ENCODE measurements around the gene CUX1. TPM values are rescaled to one million over a fixed set of nuclear protein-coding genes. Genes with fewer than 3 reads are reported as not detected.

CUX1 gene
- total RNA-seq, 1 experiment from 2014 or later: 64.3 TPM

DNA sequence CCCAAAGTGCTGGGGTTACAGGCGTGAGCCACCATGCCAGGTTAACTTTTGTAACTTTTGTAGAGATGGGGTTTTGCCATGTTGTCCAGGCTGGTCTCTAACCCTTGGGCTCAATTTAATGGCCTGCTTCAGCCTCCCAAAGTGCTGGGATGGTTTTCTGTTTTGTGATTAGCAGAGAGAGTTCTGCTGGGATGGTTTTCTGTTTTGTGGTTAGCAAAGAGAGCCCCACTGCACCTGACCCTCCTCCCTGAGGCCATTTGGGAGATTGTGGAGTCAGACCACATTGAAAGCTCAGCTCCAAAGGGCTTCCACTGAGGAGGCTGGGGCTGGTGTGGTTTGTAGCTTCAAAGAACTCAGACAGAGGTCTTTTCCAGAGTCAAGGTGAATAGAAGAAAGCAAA lies 29.6 kb upstream of the CUX1 start:
- CTCF ChIA-PET: no interaction called here
- TF ChIP-seq RORB (CRISPR knock-in tag; IDR thresholded peaks at IDR 0.05) (no peak), JAZF1 (CRISPR knock-in tag; IDR thresholded peaks at IDR 0.05) (no peak), GTF2I (CRISPR knock-in tag; conservative IDR thresholded peaks at IDR 0.05) (no peak), OVOL2 (CRISPR knock-in tag; IDR thresholded peaks at IDR 0.05; ENCODE audit: borderline replicate concordance) (no peak), NFE2L1 (CRISPR knock-in tag; IDR thresholded peaks at IDR 0.05) (no peak), FOXK1 (CRISPR knock-in tag; IDR thresholded peaks at IDR 0.05) (no peak), GRHL2 (CRISPR knock-in tag; IDR thresholded peaks at IDR 0.05; ENCODE audit: insufficient replicate concordance, severe bottlenecking) (no peak)
- TF ChIP-seq, protein P1, sequence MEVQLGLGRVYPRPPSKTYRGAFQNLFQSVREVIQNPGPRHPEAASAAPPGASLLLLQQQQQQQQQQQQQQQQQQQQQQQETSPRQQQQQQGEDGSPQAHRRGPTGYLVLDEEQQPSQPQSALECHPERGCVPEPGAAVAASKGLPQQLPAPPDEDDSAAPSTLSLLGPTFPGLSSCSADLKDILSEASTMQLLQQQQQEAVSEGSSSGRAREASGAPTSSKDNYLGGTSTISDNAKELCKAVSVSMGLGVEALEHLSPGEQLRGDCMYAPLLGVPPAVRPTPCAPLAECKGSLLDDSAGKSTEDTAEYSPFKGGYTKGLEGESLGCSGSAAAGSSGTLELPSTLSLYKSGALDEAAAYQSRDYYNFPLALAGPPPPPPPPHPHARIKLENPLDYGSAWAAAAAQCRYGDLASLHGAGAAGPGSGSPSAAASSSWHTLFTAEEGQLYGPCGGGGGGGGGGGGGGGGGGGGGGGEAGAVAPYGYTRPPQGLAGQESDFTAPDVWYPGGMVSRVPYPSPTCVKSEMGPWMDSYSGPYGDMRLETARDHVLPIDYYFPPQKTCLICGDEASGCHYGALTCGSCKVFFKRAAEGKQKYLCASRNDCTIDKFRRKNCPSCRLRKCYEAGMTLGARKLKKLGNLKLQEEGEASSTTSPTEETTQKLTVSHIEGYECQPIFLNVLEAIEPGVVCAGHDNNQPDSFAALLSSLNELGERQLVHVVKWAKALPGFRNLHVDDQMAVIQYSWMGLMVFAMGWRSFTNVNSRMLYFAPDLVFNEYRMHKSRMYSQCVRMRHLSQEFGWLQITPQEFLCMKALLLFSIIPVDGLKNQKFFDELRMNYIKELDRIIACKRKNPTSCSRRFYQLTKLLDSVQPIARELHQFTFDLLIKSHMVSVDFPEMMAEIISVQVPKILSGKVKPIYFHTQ (CRISPR knock-in tag; IDR thresholded peaks at IDR 0.05): no peak
- TF ChIP-seq, protein P2, sequence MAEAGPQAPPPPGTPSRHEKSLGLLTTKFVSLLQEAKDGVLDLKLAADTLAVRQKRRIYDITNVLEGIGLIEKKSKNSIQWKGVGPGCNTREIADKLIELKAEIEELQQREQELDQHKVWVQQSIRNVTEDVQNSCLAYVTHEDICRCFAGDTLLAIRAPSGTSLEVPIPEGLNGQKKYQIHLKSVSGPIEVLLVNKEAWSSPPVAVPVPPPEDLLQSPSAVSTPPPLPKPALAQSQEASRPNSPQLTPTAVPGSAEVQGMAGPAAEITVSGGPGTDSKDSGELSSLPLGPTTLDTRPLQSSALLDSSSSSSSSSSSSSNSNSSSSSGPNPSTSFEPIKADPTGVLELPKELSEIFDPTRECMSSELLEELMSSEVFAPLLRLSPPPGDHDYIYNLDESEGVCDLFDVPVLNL (CRISPR knock-in tag; IDR thresholded peaks at IDR 0.05; ENCODE audit: borderline replicate concordance, low read depth): no peak
- TF ChIP-seq, protein P3, sequence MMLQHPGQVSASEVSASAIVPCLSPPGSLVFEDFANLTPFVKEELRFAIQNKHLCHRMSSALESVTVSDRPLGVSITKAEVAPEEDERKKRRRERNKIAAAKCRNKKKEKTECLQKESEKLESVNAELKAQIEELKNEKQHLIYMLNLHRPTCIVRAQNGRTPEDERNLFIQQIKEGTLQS (CRISPR knock-in tag; conservative IDR thresholded peaks at IDR 0.05): no peak
- TF ChIP-seq, protein P4, sequence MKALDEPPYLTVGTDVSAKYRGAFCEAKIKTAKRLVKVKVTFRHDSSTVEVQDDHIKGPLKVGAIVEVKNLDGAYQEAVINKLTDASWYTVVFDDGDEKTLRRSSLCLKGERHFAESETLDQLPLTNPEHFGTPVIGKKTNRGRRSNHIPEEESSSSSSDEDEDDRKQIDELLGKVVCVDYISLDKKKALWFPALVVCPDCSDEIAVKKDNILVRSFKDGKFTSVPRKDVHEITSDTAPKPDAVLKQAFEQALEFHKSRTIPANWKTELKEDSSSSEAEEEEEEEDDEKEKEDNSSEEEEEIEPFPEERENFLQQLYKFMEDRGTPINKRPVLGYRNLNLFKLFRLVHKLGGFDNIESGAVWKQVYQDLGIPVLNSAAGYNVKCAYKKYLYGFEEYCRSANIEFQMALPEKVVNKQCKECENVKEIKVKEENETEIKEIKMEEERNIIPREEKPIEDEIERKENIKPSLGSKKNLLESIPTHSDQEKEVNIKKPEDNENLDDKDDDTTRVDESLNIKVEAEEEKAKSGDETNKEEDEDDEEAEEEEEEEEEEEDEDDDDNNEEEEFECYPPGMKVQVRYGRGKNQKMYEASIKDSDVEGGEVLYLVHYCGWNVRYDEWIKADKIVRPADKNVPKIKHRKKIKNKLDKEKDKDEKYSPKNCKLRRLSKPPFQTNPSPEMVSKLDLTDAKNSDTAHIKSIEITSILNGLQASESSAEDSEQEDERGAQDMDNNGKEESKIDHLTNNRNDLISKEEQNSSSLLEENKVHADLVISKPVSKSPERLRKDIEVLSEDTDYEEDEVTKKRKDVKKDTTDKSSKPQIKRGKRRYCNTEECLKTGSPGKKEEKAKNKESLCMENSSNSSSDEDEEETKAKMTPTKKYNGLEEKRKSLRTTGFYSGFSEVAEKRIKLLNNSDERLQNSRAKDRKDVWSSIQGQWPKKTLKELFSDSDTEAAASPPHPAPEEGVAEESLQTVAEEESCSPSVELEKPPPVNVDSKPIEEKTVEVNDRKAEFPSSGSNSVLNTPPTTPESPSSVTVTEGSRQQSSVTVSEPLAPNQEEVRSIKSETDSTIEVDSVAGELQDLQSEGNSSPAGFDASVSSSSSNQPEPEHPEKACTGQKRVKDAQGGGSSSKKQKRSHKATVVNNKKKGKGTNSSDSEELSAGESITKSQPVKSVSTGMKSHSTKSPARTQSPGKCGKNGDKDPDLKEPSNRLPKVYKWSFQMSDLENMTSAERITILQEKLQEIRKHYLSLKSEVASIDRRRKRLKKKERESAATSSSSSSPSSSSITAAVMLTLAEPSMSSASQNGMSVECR (CRISPR knock-in tag; IDR thresholded peaks at IDR 0.05; ENCODE audit: borderline replicate concordance): no peak
- TF ChIP-seq, protein P5, sequence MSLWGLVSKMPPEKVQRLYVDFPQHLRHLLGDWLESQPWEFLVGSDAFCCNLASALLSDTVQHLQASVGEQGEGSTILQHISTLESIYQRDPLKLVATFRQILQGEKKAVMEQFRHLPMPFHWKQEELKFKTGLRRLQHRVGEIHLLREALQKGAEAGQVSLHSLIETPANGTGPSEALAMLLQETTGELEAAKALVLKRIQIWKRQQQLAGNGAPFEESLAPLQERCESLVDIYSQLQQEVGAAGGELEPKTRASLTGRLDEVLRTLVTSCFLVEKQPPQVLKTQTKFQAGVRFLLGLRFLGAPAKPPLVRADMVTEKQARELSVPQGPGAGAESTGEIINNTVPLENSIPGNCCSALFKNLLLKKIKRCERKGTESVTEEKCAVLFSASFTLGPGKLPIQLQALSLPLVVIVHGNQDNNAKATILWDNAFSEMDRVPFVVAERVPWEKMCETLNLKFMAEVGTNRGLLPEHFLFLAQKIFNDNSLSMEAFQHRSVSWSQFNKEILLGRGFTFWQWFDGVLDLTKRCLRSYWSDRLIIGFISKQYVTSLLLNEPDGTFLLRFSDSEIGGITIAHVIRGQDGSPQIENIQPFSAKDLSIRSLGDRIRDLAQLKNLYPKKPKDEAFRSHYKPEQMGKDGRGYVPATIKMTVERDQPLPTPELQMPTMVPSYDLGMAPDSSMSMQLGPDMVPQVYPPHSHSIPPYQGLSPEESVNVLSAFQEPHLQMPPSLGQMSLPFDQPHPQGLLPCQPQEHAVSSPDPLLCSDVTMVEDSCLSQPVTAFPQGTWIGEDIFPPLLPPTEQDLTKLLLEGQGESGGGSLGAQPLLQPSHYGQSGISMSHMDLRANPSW (CRISPR knock-in tag; conservative IDR thresholded peaks at IDR 0.05; ENCODE audit: low read depth): no peak
- TF ChIP-seq, protein P6, sequence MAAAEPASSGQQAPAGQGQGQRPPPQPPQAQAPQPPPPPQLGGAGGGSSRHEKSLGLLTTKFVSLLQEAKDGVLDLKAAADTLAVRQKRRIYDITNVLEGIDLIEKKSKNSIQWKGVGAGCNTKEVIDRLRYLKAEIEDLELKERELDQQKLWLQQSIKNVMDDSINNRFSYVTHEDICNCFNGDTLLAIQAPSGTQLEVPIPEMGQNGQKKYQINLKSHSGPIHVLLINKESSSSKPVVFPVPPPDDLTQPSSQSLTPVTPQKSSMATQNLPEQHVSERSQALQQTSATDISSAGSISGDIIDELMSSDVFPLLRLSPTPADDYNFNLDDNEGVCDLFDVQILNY (CRISPR knock-in tag; IDR thresholded peaks at IDR 0.05): no peak
- TF ChIP-seq, protein P7, sequence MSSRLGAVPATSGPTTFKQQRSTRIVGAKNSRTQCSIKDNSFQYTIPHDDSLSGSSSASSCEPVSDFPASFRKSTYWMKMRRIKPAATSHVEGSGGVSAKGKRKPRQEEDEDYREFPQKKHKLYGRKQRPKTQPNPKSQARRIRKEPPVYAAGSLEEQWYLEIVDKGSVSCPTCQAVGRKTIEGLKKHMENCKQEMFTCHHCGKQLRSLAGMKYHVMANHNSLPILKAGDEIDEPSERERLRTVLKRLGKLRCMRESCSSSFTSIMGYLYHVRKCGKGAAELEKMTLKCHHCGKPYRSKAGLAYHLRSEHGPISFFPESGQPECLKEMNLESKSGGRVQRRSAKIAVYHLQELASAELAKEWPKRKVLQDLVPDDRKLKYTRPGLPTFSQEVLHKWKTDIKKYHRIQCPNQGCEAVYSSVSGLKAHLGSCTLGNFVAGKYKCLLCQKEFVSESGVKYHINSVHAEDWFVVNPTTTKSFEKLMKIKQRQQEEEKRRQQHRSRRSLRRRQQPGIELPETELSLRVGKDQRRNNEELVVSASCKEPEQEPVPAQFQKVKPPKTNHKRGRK (CRISPR knock-in tag; IDR thresholded peaks at IDR 0.05; ENCODE audit: borderline replicate concordance): no peak
- TF ChIP-seq, protein P8, sequence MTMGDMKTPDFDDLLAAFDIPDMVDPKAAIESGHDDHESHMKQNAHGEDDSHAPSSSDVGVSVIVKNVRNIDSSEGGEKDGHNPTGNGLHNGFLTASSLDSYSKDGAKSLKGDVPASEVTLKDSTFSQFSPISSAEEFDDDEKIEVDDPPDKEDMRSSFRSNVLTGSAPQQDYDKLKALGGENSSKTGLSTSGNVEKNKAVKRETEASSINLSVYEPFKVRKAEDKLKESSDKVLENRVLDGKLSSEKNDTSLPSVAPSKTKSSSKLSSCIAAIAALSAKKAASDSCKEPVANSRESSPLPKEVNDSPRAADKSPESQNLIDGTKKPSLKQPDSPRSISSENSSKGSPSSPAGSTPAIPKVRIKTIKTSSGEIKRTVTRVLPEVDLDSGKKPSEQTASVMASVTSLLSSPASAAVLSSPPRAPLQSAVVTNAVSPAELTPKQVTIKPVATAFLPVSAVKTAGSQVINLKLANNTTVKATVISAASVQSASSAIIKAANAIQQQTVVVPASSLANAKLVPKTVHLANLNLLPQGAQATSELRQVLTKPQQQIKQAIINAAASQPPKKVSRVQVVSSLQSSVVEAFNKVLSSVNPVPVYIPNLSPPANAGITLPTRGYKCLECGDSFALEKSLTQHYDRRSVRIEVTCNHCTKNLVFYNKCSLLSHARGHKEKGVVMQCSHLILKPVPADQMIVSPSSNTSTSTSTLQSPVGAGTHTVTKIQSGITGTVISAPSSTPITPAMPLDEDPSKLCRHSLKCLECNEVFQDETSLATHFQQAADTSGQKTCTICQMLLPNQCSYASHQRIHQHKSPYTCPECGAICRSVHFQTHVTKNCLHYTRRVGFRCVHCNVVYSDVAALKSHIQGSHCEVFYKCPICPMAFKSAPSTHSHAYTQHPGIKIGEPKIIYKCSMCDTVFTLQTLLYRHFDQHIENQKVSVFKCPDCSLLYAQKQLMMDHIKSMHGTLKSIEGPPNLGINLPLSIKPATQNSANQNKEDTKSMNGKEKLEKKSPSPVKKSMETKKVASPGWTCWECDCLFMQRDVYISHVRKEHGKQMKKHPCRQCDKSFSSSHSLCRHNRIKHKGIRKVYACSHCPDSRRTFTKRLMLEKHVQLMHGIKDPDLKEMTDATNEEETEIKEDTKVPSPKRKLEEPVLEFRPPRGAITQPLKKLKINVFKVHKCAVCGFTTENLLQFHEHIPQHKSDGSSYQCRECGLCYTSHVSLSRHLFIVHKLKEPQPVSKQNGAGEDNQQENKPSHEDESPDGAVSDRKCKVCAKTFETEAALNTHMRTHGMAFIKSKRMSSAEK (CRISPR knock-in tag; IDR thresholded peaks at IDR 0.05; ENCODE audit: borderline replicate concordance): no peak
- TF ChIP-seq, protein P9, sequence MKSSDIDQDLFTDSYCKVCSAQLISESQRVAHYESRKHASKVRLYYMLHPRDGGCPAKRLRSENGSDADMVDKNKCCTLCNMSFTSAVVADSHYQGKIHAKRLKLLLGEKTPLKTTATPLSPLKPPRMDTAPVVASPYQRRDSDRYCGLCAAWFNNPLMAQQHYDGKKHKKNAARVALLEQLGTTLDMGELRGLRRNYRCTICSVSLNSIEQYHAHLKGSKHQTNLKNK (CRISPR knock-in tag; IDR thresholded peaks at IDR 0.05): no peak
- H3K4me3 Mint-ChIP-seq: no peak overlapping the region
- no peak overlapping the region for H3K27ac Mint-ChIP-seq
- POLR2A ChIA-PET: no interaction called here
- ATAC-seq: no peak
- peaks cover 9% of the 10 kb centered on the region for H3K9me3 Mint-ChIP-seq
- H3K27me3 Mint-ChIP-seq (ENCODE audit: low read depth): no peaks in the 10 kb centered on the region; the same call in 1 of the 2 replicates
- no peaks in the 10 kb centered on the region for H3K36me3 Mint-ChIP-seq
- DNase-seq (ENCODE audit: low spot score): no peak
- H3K4me1 Mint-ChIP-seq: no peaks in the 10 kb centered on the region
